Natural killer cell (primary cell): ENCODE data around the gene RAB40A. TPM values are rescaled to one million over a fixed set of nuclear protein-coding genes. Genes with fewer than 3 reads are reported as not detected.
"Not testable (repeated sequence)": the region's sequence is repeated elsewhere in the genome, so short reads cannot be mapped to it uniquely, and the experiment has no call there.

ENCODE experiments used
- ATAC-seq, 3 donors: fragments of 150-1000 bp in 2 of 3; fragments of 200-7000 bp in 1 of 3; cut with Tn5 transposase; 1 replicate in 1 of 3; 2 replicates in 2 of 3; pipeline ENCODE4 v1.10.0; 2021; ENCODE audit warnings: mild to moderate bottlenecking in 2 of 3, moderate library complexity in 2 of 3
- DNase-seq, 2 donors: peaks; one replicate each; pipeline versions ENCODE4 v3.0.0 to v3.0.0-alpha.2; 2013 to 2021; ENCODE audit warnings: mixed read lengths in 1 of 2
- H3K27ac ChIP-seq: one replicate; pipeline ENCODE4 v1.5.1; 2013; ENCODE audit warnings: mild to moderate bottlenecking, low read length
- H3K27me3 ChIP-seq: one replicate; pipeline ENCODE4 v1.6.1; 2013; ENCODE audit warnings: low read length; ENCODE audit not compliant: control insufficient read depth, insufficient read depth
- H3K36me3 ChIP-seq: one replicate; pipeline ENCODE4 v1.6.1; 2013; ENCODE audit warnings: low read length; ENCODE audit not compliant: control insufficient read depth, insufficient read depth
- H3K4me1 ChIP-seq: one replicate; pipeline ENCODE4 v1.6.1; 2013; ENCODE audit warnings: low read length; ENCODE audit not compliant: control insufficient read depth, insufficient read depth
- H3K4me3 ChIP-seq: one replicate; pipeline ENCODE4 v1.5.1; 2013; ENCODE audit warnings: low read length
- H3K9me3 ChIP-seq: one replicate; pipeline ENCODE4 v1.6.1; 2013; ENCODE audit warnings: low read length; ENCODE audit not compliant: control insufficient read depth, insufficient read depth
- H3K27ac Mint-ChIP-seq, 2 donors: one replicate each; pipeline ENCODE4 v1.8.0; 2022; ENCODE audit warnings: mild to moderate bottlenecking in 2 of 2, mixed read lengths in 2 of 2, moderate library complexity in 1 of 2
- H3K27me3 Mint-ChIP-seq, 2 donors: one replicate each; pipeline ENCODE4 v1.8.0; 2022; ENCODE audit warnings: low read depth in 2 of 2, mixed read lengths in 2 of 2
- H3K36me3 Mint-ChIP-seq: one replicate; pipeline ENCODE4 v1.8.0; 2022; ENCODE audit warnings: mixed read lengths
- H3K4me1 Mint-ChIP-seq, 2 donors: one replicate each; pipeline ENCODE4 v1.8.0; 2022; ENCODE audit warnings: mixed read lengths in 2 of 2
- H3K4me3 Mint-ChIP-seq: one replicate; pipeline ENCODE4 v1.8.0; 2022; ENCODE audit warnings: mild to moderate bottlenecking, moderate library complexity, mixed read lengths
- H3K9me3 Mint-ChIP-seq, 2 donors: one replicate each; pipeline ENCODE4 v1.8.0; 2022; ENCODE audit warnings: mixed read lengths in 2 of 2
- CTCF ChIP-seq: fragments of 200-600 bp; IDR thresholded peaks from one replicate; pipeline ENCODE4 v1.8.0; 2022; ENCODE audit warnings: antibody characterized with exemption
- WGBS: methylation state at CpG from one replicate; pipeline ENCODE4 v1.1.7; 2013; ENCODE audit warnings: missing lambda C conversion rate; ENCODE audit not compliant: insufficient coverage; 5-methylcytosine and 5-hydroxymethylcytosine counted together
- intact Hi-C: fragments of 100-400 bp; cut with micrococcal nuclease; formaldehyde crosslinking; loops from one replicate; pipeline ENCODE4 v1.14.2; 2022
- total RNA-seq, 4 donors: library from RNA; stranded (reverse); fragments of 120-200 nt in 1 of 4; gene quantifications; one replicate each; pipeline versions ENCODE4 v1.2.3 to v1.2.4, GENCODE V29; 2013 to 2022

RAB40A gene
- total RNA-seq, 3 donors from 2014 or later (not counting 1 experiment from before 2014, with no cell fraction given): not detected

- no peak for TF ChIP-seq CTCF
- Histone ChIP-seq H3K4me3 (no peak overlapping the region), H3K27ac (no peak overlapping the region), H3K27me3 (no peaks in the 10 kb centered on the region), H3K36me3 (no peaks in the 10 kb centered on the region), H3K9me3 (no peaks in the 10 kb centered on the region), H3K4me1 (peaks cover 6% of the 10 kb centered on the region)
- intact Hi-C loops: loop anchor here (5.0 kb wide), 1 partner anchor 509 kb away; no protein-coding TSS in a partner anchor
- no CpG with 5 or more reads among the region's 1 CpG for WGBS
- peaks cover 5 to 7% of the 10 kb centered on the region in 2 donors for H3K4me1 Mint-ChIP-seq
- H3K36me3 Mint-ChIP-seq: no peaks in the 10 kb centered on the region
- H3K9me3 Mint-ChIP-seq: no peaks in the 10 kb centered on the region
- DNase-seq: no peak
- ATAC-seq: no peak
- H3K27me3 Mint-ChIP-seq: peaks cover 12 to 32% of the 10 kb centered on the region in 2 donors
- H3K27ac Mint-ChIP-seq: no peak overlapping the region
- no peak overlapping the region for H3K4me3 Mint-ChIP-seq
Observed at GRCh38 chrX:103461156-103461555, 58.1 kb downstream of the RAB40A start.

GRCh38 chrX:103460001-103460755 lies 59.1 kb downstream of the RAB40A start:
- peaks cover 12 to 32% of the 10 kb centered on the region in 2 donors for H3K27me3 Mint-ChIP-seq
- DNase-seq: peak in 1 of 2 donors; percentile 45
- intact Hi-C loops: loop anchor here (5.0 kb wide), 1 partner anchor 508 kb away; no protein-coding TSS in a partner anchor
- H3K27ac ChIP-seq, ATAC-seq, H3K4me1 Mint-ChIP-seq, H3K9me3 Mint-ChIP-seq, H3K4me1 ChIP-seq, H3K36me3 Mint-ChIP-seq, H3K36me3 ChIP-seq, H3K4me3 Mint-ChIP-seq, H3K27ac Mint-ChIP-seq, H3K27me3 ChIP-seq, H3K9me3 ChIP-seq, H3K4me3 ChIP-seq: not testable (repeated sequence)
- 96% methylated on average over 6 of the region's 15 CpGs for WGBS

GRCh38 chrX:103453655-103454054 lies 65.6 kb downstream of the RAB40A start:
- Histone ChIP-seq H3K36me3 (no peaks in the 10 kb centered on the region), H3K4me3 (no peak overlapping the region), H3K4me1 (no peaks in the 10 kb centered on the region), H3K27me3 (no peaks in the 10 kb centered on the region), H3K9me3 (no peaks in the 10 kb centered on the region), H3K27ac (no peak overlapping the region)
- Mint-ChIP-seq H3K27ac (no peak overlapping the region), H3K27me3 (peaks cover 0 to 14% of the 10 kb centered on the region in 2 donors), H3K4me3 (no peak overlapping the region), H3K4me1 (no peaks in the 10 kb centered on the region), H3K36me3 (no peaks in the 10 kb centered on the region), H3K9me3 (no peaks in the 10 kb centered on the region)
- WGBS: 100% methylated on average over 1 of the region's 2 CpGs
- ATAC-seq (no peak), DNase-seq (no peak)
- intact Hi-C loops: no loop called here
- TF ChIP-seq CTCF: no peak

Other genes with a start within 250 kb of the RAB40A start
- not detected for gene TCEAL5, start 242.7 kb downstream of the RAB40A start, total RNA-seq
- 10 to 100 TPM; 11.6 to 25.2 (median 16.8) TPM for gene BEX2, start 208.5 kb downstream of the RAB40A start, total RNA-seq
- gene TCEAL7, start 189.2 kb downstream of the RAB40A start, total RNA-seq: not detected
- under 1 TPM in 1 of 3 donors, not detected in 2; 0.40 TPM for gene TCEAL9, start 163.0 kb downstream of the RAB40A start, total RNA-seq
- gene BEX3, start 143.0 kb downstream of the RAB40A start, total RNA-seq: 1 to 10 TPM; 1.0 to 2.8 (median 1.7) TPM
- gene TCEAL4, start 66.0 kb upstream of the RAB40A start, total RNA-seq: 1 to 10 TPM; 3.2 to 5.2 (median 4.9) TPM
- 1 to 10 TPM; 6.2 to 8.7 (median 8.4) TPM for gene TCEAL3, start 88.5 kb upstream of the RAB40A start, total RNA-seq
- gene TCEAL1, start 109.5 kb upstream of the RAB40A start, total RNA-seq: 1 to 10 TPM; 6.4 to 7.1 (median 6.7) TPM
- 100 to 1,000 TPM; 136 to 227 (median 141) TPM for gene MORF4L2, start 167.2 kb upstream of the RAB40A start, total RNA-seq
- not detected for gene TMEM31, start 191.4 kb upstream of the RAB40A start, total RNA-seq